ENCODE measurements around the gene SIN3B.

GRCh38 chr19:16853066-16853465 is 23.9 kb downstream of the SIN3B start:
- TF ChIP-seq TARDBP (IDR thresholded peaks at IDR 0.05) (no peak), ELF4 (IDR thresholded peaks at IDR 0.05) (no peak), FOXK2 (IDR thresholded peaks at IDR 0.05) (no peak)
